Urinary bladder (tissue), 4 donors: ENCODE results near the gene TNFRSF4. TPM values are rescaled to one million over a fixed set of nuclear protein-coding genes. Genes with fewer than 3 reads are reported as not detected.

ENCODE experiments used
- DNase-seq: peaks from one replicate; pipeline ENCODE4 v3.0.0-alpha.2; 2015; ENCODE audit errors: extremely low spot score
- H3K27ac ChIP-seq: one replicate; pipeline ENCODE4 v1.5.1; 2013; ENCODE audit warnings: low read depth, mild to moderate bottlenecking, moderate library complexity
- H3K36me3 ChIP-seq: one replicate; pipeline ENCODE4 v1.6.1; 2013; ENCODE audit warnings: mild to moderate bottlenecking, moderate library complexity; ENCODE audit not compliant: insufficient read depth
- H3K4me1 ChIP-seq: one replicate; pipeline ENCODE4 v1.6.1; 2013; ENCODE audit warnings: mild to moderate bottlenecking, moderate library complexity; ENCODE audit not compliant: insufficient read depth
- H3K4me3 ChIP-seq: one replicate; pipeline ENCODE4 v1.5.1; 2013; ENCODE audit warnings: low read depth, low read length
- WGBS: extraction: QIAGEN DNeasy Blood & Tissue Kit; methylation state at CpG from one replicate; pipeline ENCODE4 v1.1.7; 2013; 5-methylcytosine and 5-hydroxymethylcytosine counted together
- polyA plus RNA-seq: library from polyadenylated mRNA; stranded (reverse); fragments of 200-250 nt; gene quantifications from one replicate; pipeline ENCODE4 v1.2.3, GENCODE V29; 2013
- small RNA-seq: library from RNA; depleted of rRNA; stranded (forward); fragments of <200 nt; gene quantifications from one replicate; pipeline ENCODE3, GENCODE V24; 2014
- total RNA-seq: library from RNA; depleted of rRNA; stranded (reverse); fragments of >200 nt; gene quantifications from one replicate; pipeline ENCODE4 v1.2.3, GENCODE V29; 2014
- donor health status: healthy with polysubstance abuse.
- donor health status: healthy.

TNFRSF4 gene
- total and polyA plus RNA-seq, 2 donors: 0.48 to 2.2 TPM

DNA sequence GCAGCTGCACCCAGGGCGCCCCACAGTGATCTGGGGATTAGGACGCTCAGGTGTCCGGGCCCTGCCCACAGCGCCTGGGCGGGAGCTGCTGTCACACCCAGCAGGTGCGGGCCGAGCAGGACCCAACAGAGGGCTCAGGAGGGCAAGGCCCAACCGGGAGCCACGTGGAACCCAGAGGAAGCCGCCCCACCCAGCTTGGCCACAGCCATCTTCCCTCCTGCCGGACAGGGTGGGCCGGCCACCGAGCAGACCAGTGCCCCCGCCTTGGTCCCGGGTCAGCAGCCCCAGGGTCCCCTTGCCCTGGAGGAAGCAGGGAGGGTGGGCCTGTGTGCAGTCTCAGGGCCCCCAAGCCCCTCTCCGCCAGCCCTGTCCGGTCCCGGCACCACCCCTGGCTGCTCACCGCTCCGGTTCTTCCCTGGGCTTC lies 46.5 kb downstream of the TNFRSF4 start:
- no peaks in the 10 kb centered on the region for H3K36me3 ChIP-seq
- H3K27ac ChIP-seq: no peak overlapping the region
- no peaks in the 10 kb centered on the region for H3K4me1 ChIP-seq
- DNase-seq: no peak
- 71% methylated on average over 20 of the region's 20 CpGs for WGBS
- H3K4me3 ChIP-seq: no peak overlapping the region

- Histone ChIP-seq H3K4me1 (no peaks in the 10 kb centered on the region), H3K4me3 (no peak overlapping the region), H3K27ac (no peak overlapping the region), H3K36me3 (no peaks in the 10 kb centered on the region)
- DNase-seq: no peak
- WGBS: 62% methylated on average over 44 of the region's 44 CpGs
These were observed 47.1 kb downstream of the TNFRSF4 start for GRCh38 chr1:1166642-1167397.

DNA sequence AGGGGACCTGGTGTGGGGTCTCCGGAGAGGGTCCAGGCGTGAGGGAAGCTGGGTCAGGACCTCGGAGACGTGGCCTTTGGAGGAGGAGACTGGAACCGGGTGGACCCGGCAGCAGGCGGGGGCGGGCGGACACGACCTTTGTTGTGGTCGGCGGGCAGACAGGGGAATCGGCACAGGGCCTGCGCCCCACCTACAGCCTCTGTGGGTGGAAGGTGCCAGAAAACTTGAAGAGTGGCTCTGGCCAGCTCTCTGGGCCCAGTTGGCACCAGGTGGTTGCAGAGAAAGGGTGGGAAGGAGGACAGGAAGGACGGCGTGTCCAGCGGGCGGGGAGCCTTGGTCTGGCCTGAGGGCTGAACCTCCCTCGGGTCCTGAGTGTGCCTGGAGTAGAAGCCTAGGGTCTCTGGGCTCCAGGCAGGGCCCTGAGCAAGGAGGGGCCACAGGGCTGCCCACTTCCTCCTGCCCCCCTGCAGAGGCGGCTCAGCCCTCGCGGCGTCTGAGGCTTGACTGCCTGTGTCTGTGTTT lies 48.0 kb downstream of the TNFRSF4 start:
- no peak for DNase-seq
- 59% methylated on average over 23 of the region's 23 CpGs for WGBS
- no peak overlapping the region for H3K4me3 ChIP-seq
- H3K36me3 ChIP-seq: no peaks in the 10 kb centered on the region
- H3K27ac ChIP-seq: peak overlapping the region; percentile 2
- H3K4me1 ChIP-seq: no peaks in the 10 kb centered on the region

- peak overlapping the region; percentile 42 for H3K27ac ChIP-seq
- no peaks in the 10 kb centered on the region for H3K36me3 ChIP-seq
- H3K4me3 ChIP-seq: no peak overlapping the region
- WGBS: 76% methylated on average over 12 of the region's 12 CpGs
- no peak for DNase-seq
- H3K4me1 ChIP-seq: no peaks in the 10 kb centered on the region
These were observed 48.5 kb downstream of the TNFRSF4 start for GRCh38 chr1:1165485-1165884.

DNA sequence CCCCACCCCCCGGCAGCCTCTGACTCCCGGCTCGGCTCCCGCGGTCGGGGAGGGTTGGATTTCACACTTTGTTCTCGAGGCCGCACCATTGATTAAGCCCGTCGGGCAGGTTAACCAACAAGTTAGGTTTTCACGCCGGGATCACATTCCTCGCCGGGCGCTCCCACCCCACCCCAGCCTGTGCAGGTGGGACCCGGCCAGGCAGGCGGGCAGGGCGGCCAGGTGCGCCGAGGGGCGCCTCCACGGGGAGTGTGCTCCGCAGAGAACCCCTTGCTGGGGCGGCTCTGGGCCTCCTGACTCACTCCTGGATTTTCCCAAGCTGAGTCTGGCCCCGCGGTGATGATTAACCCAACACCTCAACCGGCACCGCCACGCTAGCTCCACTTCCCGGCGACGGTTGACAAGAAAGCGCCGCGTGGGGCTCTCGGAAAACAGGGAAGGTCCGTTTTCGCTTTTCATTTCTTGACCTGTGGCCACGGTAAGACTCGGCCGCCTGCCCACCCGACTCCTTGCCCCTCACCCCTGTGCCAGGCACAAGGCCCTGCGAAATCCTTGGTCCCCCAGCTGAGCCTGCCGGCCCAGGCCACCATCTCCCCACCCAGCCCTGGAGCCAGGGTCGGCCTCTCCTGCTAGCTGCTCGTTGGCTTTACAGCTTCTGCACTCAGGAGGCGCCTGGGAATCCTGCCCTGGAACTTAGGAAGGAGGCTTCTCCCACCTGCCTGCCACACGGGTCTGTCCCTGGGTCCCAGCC lies 49.1 kb downstream of the TNFRSF4 start:
- Histone ChIP-seq H3K4me1 (no peaks in the 10 kb centered on the region), H3K36me3 (no peaks in the 10 kb centered on the region), H3K27ac (peak overlapping the region; percentile 42), H3K4me3 (no peak overlapping the region)
- no peak for DNase-seq
- 56% methylated on average over 48 of the region's 48 CpGs for WGBS

DNA sequence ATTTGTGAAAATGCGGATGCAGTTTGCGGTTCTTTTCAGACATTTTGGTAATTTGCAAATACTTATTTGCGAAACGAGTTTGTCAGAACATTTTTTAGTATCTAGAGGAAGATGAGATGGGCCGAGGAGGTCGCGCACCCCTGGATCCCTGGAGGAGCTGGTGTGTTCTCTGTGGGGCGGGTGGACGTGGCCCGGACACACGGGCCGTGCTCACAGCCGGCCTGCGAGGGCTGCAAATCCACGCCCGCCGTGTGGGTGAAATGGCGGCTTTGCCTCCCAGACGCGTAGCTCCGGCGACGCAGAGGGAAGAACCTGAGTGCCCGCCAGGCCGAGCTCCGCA lies 49.6 kb downstream of the TNFRSF4 start:
- Histone ChIP-seq H3K4me1 (no peaks in the 10 kb centered on the region), H3K36me3 (no peaks in the 10 kb centered on the region), H3K4me3 (no peak overlapping the region), H3K27ac (no peak overlapping the region)
- 57% methylated on average over 26 of the region's 26 CpGs for WGBS
- no peak for DNase-seq

DNA sequence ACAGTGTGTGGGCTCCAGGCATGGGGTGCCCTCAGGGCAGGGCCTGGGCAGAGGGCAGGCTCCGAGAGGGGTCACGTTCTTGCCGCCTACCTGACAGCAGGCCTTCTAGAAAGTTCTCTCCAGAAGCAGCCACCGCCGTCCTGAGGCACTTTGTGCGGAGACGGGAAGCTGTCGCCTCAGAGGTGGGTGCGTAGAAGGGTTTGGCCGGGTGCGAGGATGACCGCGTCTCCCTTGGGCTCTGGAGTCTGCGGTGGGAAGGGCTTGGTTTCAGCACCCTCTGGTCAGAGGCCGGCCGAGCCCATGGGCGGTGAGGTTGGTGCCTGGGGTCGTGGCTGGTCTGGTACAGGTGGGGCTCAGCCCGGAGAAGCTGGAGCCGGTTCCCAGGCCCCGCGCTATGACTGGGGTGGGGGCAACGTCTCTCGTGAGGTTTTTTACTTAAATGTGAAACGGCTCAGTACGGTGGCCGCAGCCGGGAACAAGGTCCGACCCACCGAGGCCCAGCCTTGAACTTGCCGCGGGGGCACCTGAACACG lies 50.3 kb downstream of the TNFRSF4 start:
- H3K36me3 ChIP-seq: no peaks in the 10 kb centered on the region
- WGBS: 82% methylated on average over 33 of the region's 33 CpGs
- H3K27ac ChIP-seq: peak overlapping the region; percentile 12
- peaks cover under 1% of the 10 kb centered on the region for H3K4me1 ChIP-seq
- DNase-seq: no peak
- H3K4me3 ChIP-seq: peak overlapping the region; percentile 38

- no peaks in the 10 kb centered on the region for H3K36me3 ChIP-seq
- peaks cover 4% of the 10 kb centered on the region for H3K4me1 ChIP-seq
- H3K4me3 ChIP-seq: peak overlapping the region; percentile 38
- H3K27ac ChIP-seq: peak overlapping the region; percentile 59
- 66% methylated on average over 73 of the region's 73 CpGs for WGBS
- no peak for DNase-seq
These were observed 51.1 kb downstream of the TNFRSF4 start for GRCh38 chr1:1162597-1163537.

GRCh38 chr1:1161683-1162079 lies 52.3 kb downstream of the TNFRSF4 start:
- Histone ChIP-seq H3K36me3 (no peaks in the 10 kb centered on the region), H3K27ac (no peak overlapping the region), H3K4me1 (peaks cover 4% of the 10 kb centered on the region), H3K4me3 (no peak overlapping the region)
- no peak for DNase-seq
- WGBS: 52% methylated on average over 17 of the region's 17 CpGs

Small RNA genes within 50 kb of the gene (small RNA-seq; reads per million reads assigned to genes)
- 34.6 reads per million, percentile 96 among the genes with 10 or more reads in this experiment for gene MIR200A
- 270 reads per million, percentile 98 among the genes with 10 or more reads in this experiment for gene MIR200B
- 93.3 reads per million, percentile 97 among the genes with 10 or more reads in this experiment for gene MIR429

Other genes with a start within 250 kb of the TNFRSF4 start
- 1.1 TPM for gene PLEKHN1, start 247.7 kb downstream of the TNFRSF4 start, total RNA-seq
- 4.2 TPM for gene PLEKHN1, start 247.7 kb downstream of the TNFRSF4 start, polyA plus RNA-seq
- 0.32 TPM for gene PERM1, start 232.1 kb downstream of the TNFRSF4 start, total RNA-seq
- gene PERM1, start 232.1 kb downstream of the TNFRSF4 start, polyA plus RNA-seq: 0.73 TPM
- 9.8 TPM for gene HES4, start 214.1 kb downstream of the TNFRSF4 start, total RNA-seq
- 38.5 TPM for gene HES4, start 214.1 kb downstream of the TNFRSF4 start, polyA plus RNA-seq
- 41.8 TPM for gene ISG15, start 200.7 kb downstream of the TNFRSF4 start, total RNA-seq
- gene ISG15, start 200.7 kb downstream of the TNFRSF4 start, polyA plus RNA-seq: 75.7 TPM
- gene AGRN, start 194.0 kb downstream of the TNFRSF4 start, total RNA-seq: 43.3 TPM
- 38.7 TPM for gene AGRN, start 194.0 kb downstream of the TNFRSF4 start, polyA plus RNA-seq
- gene RNF223, start 139.8 kb downstream of the TNFRSF4 start, total RNA-seq: 2.7 TPM
- 0.73 TPM for gene RNF223, start 139.8 kb downstream of the TNFRSF4 start, polyA plus RNA-seq
- 7.1 TPM for gene C1orf159, start 98.1 kb downstream of the TNFRSF4 start, total RNA-seq
- gene C1orf159, start 98.1 kb downstream of the TNFRSF4 start, polyA plus RNA-seq: 12.6 TPM
- not detected for gene TTLL10, start 40.3 kb downstream of the TNFRSF4 start, total RNA-seq
- 0.08 TPM for gene TTLL10, start 40.3 kb downstream of the TNFRSF4 start, polyA plus RNA-seq
- not detected for gene TNFRSF18, start 7.6 kb downstream of the TNFRSF4 start, total RNA-seq
- 0.77 TPM for gene TNFRSF18, start 7.6 kb downstream of the TNFRSF4 start, polyA plus RNA-seq
- gene SDF4, start 17.8 kb upstream of the TNFRSF4 start, total RNA-seq: 36.7 TPM
- 176 TPM for gene SDF4, start 17.8 kb upstream of the TNFRSF4 start, polyA plus RNA-seq
- gene B3GALT6, start 18.1 kb upstream of the TNFRSF4 start, total RNA-seq: 8.8 TPM
- gene B3GALT6, start 18.1 kb upstream of the TNFRSF4 start, polyA plus RNA-seq: 15.2 TPM
- 0.53 TPM for gene C1QTNF12, start 32.6 kb upstream of the TNFRSF4 start, total RNA-seq
- 0.99 TPM for gene C1QTNF12, start 32.6 kb upstream of the TNFRSF4 start, polyA plus RNA-seq
- gene UBE2J2, start 59.7 kb upstream of the TNFRSF4 start, total RNA-seq: 36.3 TPM
- gene UBE2J2, start 59.7 kb upstream of the TNFRSF4 start, polyA plus RNA-seq: 47.0 TPM
- 2.0 TPM for gene SCNN1D, start 66.3 kb upstream of the TNFRSF4 start, total RNA-seq
- 2.5 TPM for gene SCNN1D, start 66.3 kb upstream of the TNFRSF4 start, polyA plus RNA-seq
- gene ACAP3, start 93.8 kb upstream of the TNFRSF4 start, total RNA-seq: 40.2 TPM
- 51.2 TPM for gene ACAP3, start 93.8 kb upstream of the TNFRSF4 start, polyA plus RNA-seq
- gene PUSL1, start 94.4 kb upstream of the TNFRSF4 start, total RNA-seq: 7.6 TPM
- 19.2 TPM for gene PUSL1, start 94.4 kb upstream of the TNFRSF4 start, polyA plus RNA-seq
- 45.9 TPM for gene INTS11, start 110.5 kb upstream of the TNFRSF4 start, total RNA-seq
- gene INTS11, start 110.5 kb upstream of the TNFRSF4 start, polyA plus RNA-seq: 134 TPM
- 6.1 TPM for gene CPTP, start 110.6 kb upstream of the TNFRSF4 start, total RNA-seq
- 17.1 TPM for gene CPTP, start 110.6 kb upstream of the TNFRSF4 start, polyA plus RNA-seq
- gene TAS1R3, start 117.1 kb upstream of the TNFRSF4 start, total RNA-seq: 0.48 TPM
- gene TAS1R3, start 117.1 kb upstream of the TNFRSF4 start, polyA plus RNA-seq: 0.11 TPM
- gene DVL1, start 135.3 kb upstream of the TNFRSF4 start, total RNA-seq: 26.4 TPM
- gene DVL1, start 135.3 kb upstream of the TNFRSF4 start, polyA plus RNA-seq: 69.0 TPM
- gene MXRA8, start 144.4 kb upstream of the TNFRSF4 start, total RNA-seq: 62.7 TPM
- gene MXRA8, start 144.4 kb upstream of the TNFRSF4 start, polyA plus RNA-seq: 159 TPM
- 20.7 TPM for gene AURKAIP1, start 161.1 kb upstream of the TNFRSF4 start, total RNA-seq
- 158 TPM for gene AURKAIP1, start 161.1 kb upstream of the TNFRSF4 start, polyA plus RNA-seq
- 226 TPM for gene CCNL2, start 185.2 kb upstream of the TNFRSF4 start, total RNA-seq
- 146 TPM for gene CCNL2, start 185.2 kb upstream of the TNFRSF4 start, polyA plus RNA-seq
- 55.1 TPM for gene MRPL20, start 193.1 kb upstream of the TNFRSF4 start, total RNA-seq
- gene MRPL20, start 193.1 kb upstream of the TNFRSF4 start, polyA plus RNA-seq: 183 TPM
- 5.8 TPM for gene ANKRD65, start 207.1 kb upstream of the TNFRSF4 start, total RNA-seq
- gene ANKRD65, start 207.1 kb upstream of the TNFRSF4 start, polyA plus RNA-seq: 17.7 TPM
- 15.2 TPM for gene VWA1, start 221.5 kb upstream of the TNFRSF4 start, total RNA-seq
- 214 TPM for gene VWA1, start 221.5 kb upstream of the TNFRSF4 start, polyA plus RNA-seq
- gene ATAD3C, start 235.5 kb upstream of the TNFRSF4 start, total RNA-seq: 0.26 TPM
- gene ATAD3C, start 235.5 kb upstream of the TNFRSF4 start, polyA plus RNA-seq: 3.3 TPM